Prostate gland (tissue), 2 donors: ENCODE measurements around the gene CSF3. TPM values are rescaled to one million over a fixed set of nuclear protein-coding genes. Genes with fewer than 3 reads are reported as not detected.

Source experiments
- DNase-seq: peaks from one replicate; pipeline ENCODE4 v3.0.0-alpha.2; 2019; ENCODE audit warnings: low spot score
- H3K27ac ChIP-seq, 2 donors: fragments of 200-600 bp; sonication (generic); 2 replicates each; pipeline ENCODE4 v1.5.1; 2017 to 2019
- H3K27me3 ChIP-seq: fragments of 200-600 bp; sonication (generic); replicated peaks from 2 replicates; pipeline ENCODE4 v1.5.1; 2019; ENCODE audit not compliant: insufficient read depth
- H3K36me3 ChIP-seq, 2 donors: fragments of 200-600 bp; sonication (generic); 1 replicate in 1 of 2; 2 replicates in 1 of 2; pipeline versions ENCODE4 v1.5.1 to v1.8.1; 2017 to 2019
- H3K4me1 ChIP-seq: fragments of 200-600 bp; sonication (generic); replicated peaks from 2 replicates; pipeline ENCODE4 v1.5.1; 2019
- H3K4me3 ChIP-seq, 2 donors: fragments of 200-600 bp; sonication (generic); 2 replicates each; pipeline ENCODE4 v1.5.1; 2017 to 2019
- H3K9me3 ChIP-seq: fragments of 200-600 bp; sonication (generic); 2 replicates; pipeline ENCODE4 v1.5.1; 2017
- POLR2A ChIP-seq: fragments of 450-650 bp; IDR thresholded peaks from one replicate; pipeline ENCODE4 v1.6.1; 2016; ENCODE audit warnings: antibody characterized with exemption, mild to moderate bottlenecking
- POLR2AphosphoS5 ChIP-seq: sonication (generic); formaldehyde crosslinking; IDR thresholded peaks from one replicate; pipeline ENCODE4 v1.6.1; 2017; ENCODE audit warnings: antibody characterized with exemption
- WGBS: methylation state at CpG from one replicate; pipeline ENCODE4 v1.1.5; 2018; 5-methylcytosine and 5-hydroxymethylcytosine counted together
- intact Hi-C: fragments of 100-400 bp; cut with DNase I; formaldehyde crosslinking; loops from one replicate; pipeline ENCODE4 v1.14.2; 2022
- total RNA-seq, 2 donors: library from RNA; depleted of rRNA; stranded (reverse); fragments of >200 nt; gene quantifications; one replicate each; pipeline ENCODE4 v1.1.0, GENCODE V29; 2016
- TF ChIP-seq, protein P1 (sequence below), 4 experiments: fragments of 200-600 bp in 2 of 4; fragments of 450-650 bp in 2 of 4; sonication (generic) in 2 of 4; IDR thresholded peaks; 1 replicate in 3 of 4; 2 replicates in 1 of 4; pipeline ENCODE4 v1.5.1; 2016 to 2019; ENCODE audit warnings: antibody characterized with exemption in 4 of 4, mild to moderate bottlenecking in 2 of 4, moderate library complexity in 2 of 4

CSF3 gene
- total RNA-seq, 2 donors from 2014 or later, result 0.41 to 2.2 TPM

DNA sequence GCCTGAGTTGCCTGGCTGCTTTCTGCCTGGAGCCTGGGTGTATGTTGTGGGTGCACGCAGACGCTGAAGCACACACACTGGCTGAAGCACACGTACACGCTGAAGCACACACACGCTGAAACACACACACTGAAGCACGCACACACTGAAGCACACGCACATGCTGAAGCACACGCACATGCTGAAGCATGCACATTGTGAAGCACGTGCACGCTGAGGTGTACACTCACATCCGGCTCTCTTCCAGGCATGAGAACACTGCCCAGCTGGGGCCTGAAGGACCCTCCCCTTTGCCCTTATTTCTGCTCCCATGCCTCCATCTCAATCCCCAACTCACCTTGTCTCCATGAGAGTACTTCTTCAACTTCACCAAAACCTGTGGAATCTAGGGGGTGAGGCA is 16.5 kb downstream of the CSF3 start:
- Histone ChIP-seq H3K27me3 (no peaks in the 10 kb centered on the region), H3K27ac (no peak overlapping the region), H3K36me3 (peaks cover 5 to 18% of the 10 kb centered on the region in 2 donors), H3K9me3 (no peaks in the 10 kb centered on the region), H3K4me1 (peaks cover 3% of the 10 kb centered on the region), H3K4me3 (no peak overlapping the region)
- intact Hi-C loops, result no loop called here
- no peak for DNase-seq
- TF ChIP-seq, protein P1, sequence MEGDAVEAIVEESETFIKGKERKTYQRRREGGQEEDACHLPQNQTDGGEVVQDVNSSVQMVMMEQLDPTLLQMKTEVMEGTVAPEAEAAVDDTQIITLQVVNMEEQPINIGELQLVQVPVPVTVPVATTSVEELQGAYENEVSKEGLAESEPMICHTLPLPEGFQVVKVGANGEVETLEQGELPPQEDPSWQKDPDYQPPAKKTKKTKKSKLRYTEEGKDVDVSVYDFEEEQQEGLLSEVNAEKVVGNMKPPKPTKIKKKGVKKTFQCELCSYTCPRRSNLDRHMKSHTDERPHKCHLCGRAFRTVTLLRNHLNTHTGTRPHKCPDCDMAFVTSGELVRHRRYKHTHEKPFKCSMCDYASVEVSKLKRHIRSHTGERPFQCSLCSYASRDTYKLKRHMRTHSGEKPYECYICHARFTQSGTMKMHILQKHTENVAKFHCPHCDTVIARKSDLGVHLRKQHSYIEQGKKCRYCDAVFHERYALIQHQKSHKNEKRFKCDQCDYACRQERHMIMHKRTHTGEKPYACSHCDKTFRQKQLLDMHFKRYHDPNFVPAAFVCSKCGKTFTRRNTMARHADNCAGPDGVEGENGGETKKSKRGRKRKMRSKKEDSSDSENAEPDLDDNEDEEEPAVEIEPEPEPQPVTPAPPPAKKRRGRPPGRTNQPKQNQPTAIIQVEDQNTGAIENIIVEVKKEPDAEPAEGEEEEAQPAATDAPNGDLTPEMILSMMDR (IDR thresholded peaks at IDR 0.05), result no peak
- TF ChIP-seq POLR2AphosphoS5 (no peak), POLR2A (no peak)
- 97% methylated on average over 11 of the region's 11 CpGs for WGBS

DNA sequence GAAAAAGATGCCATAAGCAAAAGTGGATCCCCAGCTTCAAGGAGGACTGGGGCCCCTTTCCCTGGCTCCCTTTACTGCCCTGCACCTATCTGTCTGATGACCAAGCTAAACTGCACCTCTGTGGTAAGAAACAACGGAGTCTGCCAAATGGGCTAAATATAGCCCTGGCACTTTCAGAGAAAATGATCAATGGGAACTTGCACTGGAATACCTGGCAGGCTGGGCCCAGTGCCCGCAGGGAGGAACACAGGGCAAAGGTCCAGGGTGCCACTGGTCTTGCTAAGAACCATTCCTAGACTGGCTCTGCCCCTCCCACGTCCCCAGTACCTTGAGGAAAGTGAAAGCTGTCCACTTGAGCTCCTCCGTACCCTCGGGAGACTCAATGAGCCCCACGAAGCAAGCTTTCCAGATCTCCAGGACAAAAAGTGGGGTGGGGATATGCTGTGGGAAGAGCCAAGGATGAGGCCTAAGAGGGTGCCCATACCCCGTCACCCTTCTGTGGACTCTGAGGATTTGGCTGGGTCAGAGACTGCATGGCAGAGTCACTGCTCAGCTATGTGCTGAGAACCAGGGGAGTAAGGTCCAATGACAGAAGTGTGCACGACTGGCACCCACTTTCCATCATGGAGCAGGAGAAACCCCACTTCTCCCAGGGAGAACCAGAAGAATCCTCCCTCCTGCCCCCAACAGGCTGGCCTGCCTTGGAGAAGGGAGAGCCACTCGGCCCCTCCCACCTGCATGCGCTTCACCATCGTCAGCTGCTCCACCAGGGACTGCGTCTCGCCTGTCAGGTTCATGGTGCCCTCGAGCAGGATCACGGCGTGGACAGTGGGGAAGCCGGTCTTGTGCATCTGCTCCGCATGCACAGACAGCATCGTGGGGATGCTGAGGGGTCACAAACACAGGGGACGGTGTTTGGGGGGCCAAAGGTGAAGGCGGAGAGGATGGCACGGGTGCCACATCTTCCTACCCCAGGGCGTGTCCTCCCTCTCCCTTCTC is 17.4 kb downstream of the CSF3 start:
- no peak overlapping the region for H3K27ac ChIP-seq

DNA sequence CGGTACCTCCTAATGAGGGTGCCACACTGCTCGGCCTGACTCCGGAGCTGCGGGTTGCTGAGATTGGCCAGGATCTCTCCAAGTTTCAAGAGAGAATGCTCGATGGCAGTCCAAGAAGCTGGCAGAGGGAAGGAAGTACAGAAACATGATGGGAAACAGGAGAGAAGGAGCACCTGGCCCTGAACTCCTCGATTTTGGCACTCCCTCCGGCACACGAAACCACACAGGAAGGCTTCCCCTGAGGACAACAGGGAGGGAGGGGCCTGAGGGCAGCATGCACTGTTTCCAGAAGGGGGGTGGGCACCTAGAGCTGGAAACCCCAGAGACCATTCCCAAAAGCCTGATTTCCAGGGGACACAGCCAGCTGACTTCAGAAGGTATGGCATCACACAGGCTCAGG is 18.1 kb downstream of the CSF3 start:
- H3K27ac ChIP-seq, result no peak overlapping the region
- no peak for DNase-seq
- no peaks in the 10 kb centered on the region for H3K9me3 ChIP-seq
- peaks cover 5 to 18% of the 10 kb centered on the region in 2 donors for H3K36me3 ChIP-seq
- H3K27me3 ChIP-seq, result no peaks in the 10 kb centered on the region
- H3K4me1 ChIP-seq, result no peaks in the 10 kb centered on the region
- TF ChIP-seq POLR2A, result no peak
- no peak for TF ChIP-seq POLR2AphosphoS5
- TF ChIP-seq, protein P1 (IDR thresholded peaks at IDR 0.05), result no peak
- 94% methylated on average over 8 of the region's 8 CpGs for WGBS
- intact Hi-C loops, result no loop called here
- H3K4me3 ChIP-seq, result no peak overlapping the region

More for the DNA sequence above, 17.4 kb downstream of the CSF3 start:
- intact Hi-C loops, result no loop called here
- no peaks in the 10 kb centered on the region for H3K9me3 ChIP-seq
- no peak overlapping the region for H3K4me3 ChIP-seq
- no peaks in the 10 kb centered on the region for H3K27me3 ChIP-seq
- peaks cover 5 to 18% of the 10 kb centered on the region in 2 donors for H3K36me3 ChIP-seq
- no peaks in the 10 kb centered on the region for H3K4me1 ChIP-seq
- peak; percentile 10 for TF ChIP-seq POLR2AphosphoS5
- TF ChIP-seq, protein P1 (IDR thresholded peaks at IDR 0.05), result no peak
- 91% methylated on average over 20 of the region's 23 CpGs for WGBS
- no peak for DNase-seq

DNA sequence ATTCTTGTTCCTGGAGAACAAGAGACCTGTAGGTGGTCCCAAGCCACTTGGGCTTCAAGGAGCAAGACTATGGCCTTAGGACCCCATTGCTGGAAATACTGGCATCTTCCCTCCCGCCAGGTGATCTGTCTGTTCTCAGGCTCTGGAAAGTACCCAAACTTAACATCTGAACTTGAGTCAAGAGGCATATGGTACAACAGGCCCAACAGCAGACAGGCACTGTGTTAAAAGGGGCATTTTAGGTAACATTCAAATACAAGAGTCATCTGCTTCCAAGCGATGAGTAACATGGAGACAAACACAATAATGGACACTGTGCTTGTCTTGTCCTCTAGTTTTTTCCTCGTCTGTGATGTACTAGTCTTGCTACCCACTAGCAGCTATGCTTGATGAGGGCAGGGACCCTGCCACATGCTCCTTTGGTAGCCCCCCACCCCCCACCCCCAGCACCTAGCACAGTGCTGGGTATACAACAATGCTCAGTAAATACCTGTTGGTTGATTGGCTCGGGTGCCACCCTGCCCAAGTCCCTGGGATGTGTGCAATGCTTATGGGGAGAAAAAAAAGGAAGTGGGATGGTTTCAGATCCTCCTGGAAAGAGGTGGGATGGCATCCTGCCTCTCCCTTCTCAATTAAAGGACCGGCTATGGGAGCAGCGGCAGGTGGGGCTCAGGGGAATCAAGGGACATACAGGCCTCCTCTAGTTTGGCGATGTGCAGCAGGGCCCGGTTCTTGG is 19.4 kb downstream of the CSF3 start:
- TF ChIP-seq, protein P1 (IDR thresholded peaks at IDR 0.05), result no peak
- TF ChIP-seq POLR2A (no peak), POLR2AphosphoS5 (no peak)
- intact Hi-C loops, result no loop called here
- Histone ChIP-seq H3K36me3 (peaks cover 1 to 18% of the 10 kb centered on the region in 2 donors), H3K27me3 (no peaks in the 10 kb centered on the region), H3K4me3 (no peak overlapping the region), H3K4me1 (no peaks in the 10 kb centered on the region), H3K27ac (no peak overlapping the region), H3K9me3 (no peaks in the 10 kb centered on the region)
- WGBS, result 62% methylated on average over 8 of the region's 8 CpGs
- no peak for DNase-seq
